Fibroblast of the aortic adventitia (primary cell): ENCODE data around the gene KRTAP10-3. TPM values are rescaled to one million over a fixed set of nuclear protein-coding genes. Genes with fewer than 3 reads are reported as not detected.
"Not testable (repeated sequence)": the region's sequence is repeated elsewhere in the genome, so short reads cannot be mapped to it uniquely, and the experiment has no call there.

Experiments used
- DNase-seq: peaks from one replicate; pipeline ENCODE4 v3.0.0-alpha.2; 2010; ENCODE audit warnings: low read depth
- H3K4me3 ChIP-seq: 2 replicates; pipeline ENCODE4 v1.5.1; 2011; ENCODE audit warnings: low read depth, mild to moderate bottlenecking, control low read depth, low read length, moderate library complexity
- total RNA-seq: library from RNA; depleted of rRNA; stranded (reverse); fragments of >200 nt; gene quantifications from 2 replicates; pipeline ENCODE4 v1.2.3, GENCODE V29; 2012; ENCODE audit warnings: low replicate concordance
- TF ChIP-seq, protein P1 (sequence below): IDR thresholded peaks from 2 replicates; pipeline ENCODE4 v1.5.1; 2011; ENCODE audit warnings: mild to moderate bottlenecking, low read length, control low read depth, inconsistent platforms; ENCODE audit not compliant: insufficient read depth

The KRTAP10-3 gene
- total RNA-seq, 1 donor, result not detected

DNA sequence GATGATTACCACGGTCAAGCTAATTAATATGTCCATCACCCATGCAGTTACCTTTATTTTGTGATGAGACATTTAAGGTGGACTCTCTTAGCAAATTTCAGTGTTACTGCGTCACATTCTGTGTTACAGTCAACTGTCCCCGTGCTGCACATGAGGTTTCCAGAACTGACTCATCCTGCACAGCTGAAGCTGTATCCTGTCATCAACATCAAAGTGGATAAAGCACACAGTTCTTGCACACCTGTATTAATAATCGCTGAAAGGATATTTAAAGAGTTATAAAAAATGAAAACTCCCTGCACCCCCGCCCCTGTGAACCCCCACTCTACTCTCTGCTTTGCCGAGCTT lies 25.2 kb upstream of the KRTAP10-3 start:
- DNase-seq, result no peak
- TF ChIP-seq, protein P1, sequence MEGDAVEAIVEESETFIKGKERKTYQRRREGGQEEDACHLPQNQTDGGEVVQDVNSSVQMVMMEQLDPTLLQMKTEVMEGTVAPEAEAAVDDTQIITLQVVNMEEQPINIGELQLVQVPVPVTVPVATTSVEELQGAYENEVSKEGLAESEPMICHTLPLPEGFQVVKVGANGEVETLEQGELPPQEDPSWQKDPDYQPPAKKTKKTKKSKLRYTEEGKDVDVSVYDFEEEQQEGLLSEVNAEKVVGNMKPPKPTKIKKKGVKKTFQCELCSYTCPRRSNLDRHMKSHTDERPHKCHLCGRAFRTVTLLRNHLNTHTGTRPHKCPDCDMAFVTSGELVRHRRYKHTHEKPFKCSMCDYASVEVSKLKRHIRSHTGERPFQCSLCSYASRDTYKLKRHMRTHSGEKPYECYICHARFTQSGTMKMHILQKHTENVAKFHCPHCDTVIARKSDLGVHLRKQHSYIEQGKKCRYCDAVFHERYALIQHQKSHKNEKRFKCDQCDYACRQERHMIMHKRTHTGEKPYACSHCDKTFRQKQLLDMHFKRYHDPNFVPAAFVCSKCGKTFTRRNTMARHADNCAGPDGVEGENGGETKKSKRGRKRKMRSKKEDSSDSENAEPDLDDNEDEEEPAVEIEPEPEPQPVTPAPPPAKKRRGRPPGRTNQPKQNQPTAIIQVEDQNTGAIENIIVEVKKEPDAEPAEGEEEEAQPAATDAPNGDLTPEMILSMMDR, result no peak
- no peak overlapping the region for H3K4me3 ChIP-seq

DNA sequence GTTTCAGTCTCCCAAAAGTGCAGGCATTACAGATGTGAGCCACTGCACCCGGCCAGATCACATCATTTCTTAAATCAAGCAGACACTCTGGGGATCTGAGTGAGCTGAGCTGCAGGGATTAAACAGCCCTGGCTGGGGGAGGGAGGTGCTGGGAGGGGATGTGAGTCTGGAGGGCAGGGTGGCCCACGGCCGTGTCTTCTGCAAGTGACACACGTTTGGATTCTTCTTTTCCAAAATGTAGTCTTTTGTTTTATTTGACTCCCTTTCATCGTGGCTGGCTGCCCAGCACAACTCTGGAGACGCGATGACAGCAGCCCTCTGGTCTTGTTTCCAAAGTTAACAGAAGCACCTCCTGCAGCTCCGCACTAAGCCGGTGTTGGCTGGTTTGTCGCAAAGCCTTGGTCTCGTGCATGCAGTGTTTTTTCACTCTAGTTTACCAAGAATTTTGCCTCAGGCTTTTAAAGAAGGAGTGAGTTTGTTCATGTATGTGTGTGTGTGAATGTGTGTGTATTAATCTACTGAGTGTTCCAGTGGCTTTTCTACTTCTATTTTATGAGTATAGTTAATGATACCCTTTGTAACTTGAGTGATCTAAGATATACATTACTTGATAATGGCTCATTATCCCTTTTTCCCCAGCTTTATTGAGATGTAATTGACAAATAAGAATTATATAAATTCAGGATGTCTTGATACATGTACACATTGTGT lies 24.6 kb upstream of the KRTAP10-3 start:
- DNase-seq, result peak; percentile 16
- TF ChIP-seq, protein P1, result no peak
- no peak overlapping the region for H3K4me3 ChIP-seq

DNA sequence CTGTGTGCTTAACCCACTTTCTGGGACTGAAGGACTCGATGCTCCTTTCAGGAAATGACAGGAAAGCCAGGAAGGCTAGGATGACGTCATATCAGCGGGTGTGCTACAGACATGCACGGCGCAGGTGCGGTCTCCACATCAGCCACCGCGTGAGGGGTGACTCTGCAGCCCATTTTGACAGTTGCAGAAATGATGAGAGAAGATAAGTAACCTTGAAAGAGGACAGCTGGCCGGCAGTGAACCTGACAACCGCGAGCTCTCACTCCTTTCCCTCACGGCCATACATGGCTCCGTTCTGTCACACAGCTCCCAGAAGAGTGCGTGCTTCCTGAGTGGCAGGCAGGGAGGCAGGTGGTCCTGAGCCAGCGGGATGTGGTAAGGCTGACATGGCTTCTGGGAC lies 23.5 kb upstream of the KRTAP10-3 start:
- no peak for DNase-seq
- no peak overlapping the region for H3K4me3 ChIP-seq
- TF ChIP-seq, protein P1, result no peak

DNA sequence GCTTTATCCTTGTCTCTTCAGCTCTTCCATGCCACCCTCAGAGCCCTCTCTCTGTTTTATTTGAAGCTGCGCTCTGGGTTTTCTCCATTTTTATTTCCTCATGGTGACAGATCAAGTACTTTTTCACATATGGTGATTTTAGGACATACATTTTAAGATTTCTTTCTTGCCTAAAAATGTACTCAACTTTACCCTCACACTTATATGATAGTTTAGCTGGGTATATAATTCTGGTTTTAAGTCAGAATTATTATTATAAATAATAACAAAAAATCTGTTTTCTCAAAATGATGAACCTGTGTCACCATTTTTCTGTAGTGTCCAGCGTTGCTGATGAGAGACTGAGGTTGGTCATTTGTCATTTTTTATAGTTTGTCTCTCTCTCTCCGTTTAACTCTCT lies 22.6 kb upstream of the KRTAP10-3 start:
- TF ChIP-seq, protein P1, result no peak
- no peak for DNase-seq
- no peak overlapping the region for H3K4me3 ChIP-seq

DNA sequence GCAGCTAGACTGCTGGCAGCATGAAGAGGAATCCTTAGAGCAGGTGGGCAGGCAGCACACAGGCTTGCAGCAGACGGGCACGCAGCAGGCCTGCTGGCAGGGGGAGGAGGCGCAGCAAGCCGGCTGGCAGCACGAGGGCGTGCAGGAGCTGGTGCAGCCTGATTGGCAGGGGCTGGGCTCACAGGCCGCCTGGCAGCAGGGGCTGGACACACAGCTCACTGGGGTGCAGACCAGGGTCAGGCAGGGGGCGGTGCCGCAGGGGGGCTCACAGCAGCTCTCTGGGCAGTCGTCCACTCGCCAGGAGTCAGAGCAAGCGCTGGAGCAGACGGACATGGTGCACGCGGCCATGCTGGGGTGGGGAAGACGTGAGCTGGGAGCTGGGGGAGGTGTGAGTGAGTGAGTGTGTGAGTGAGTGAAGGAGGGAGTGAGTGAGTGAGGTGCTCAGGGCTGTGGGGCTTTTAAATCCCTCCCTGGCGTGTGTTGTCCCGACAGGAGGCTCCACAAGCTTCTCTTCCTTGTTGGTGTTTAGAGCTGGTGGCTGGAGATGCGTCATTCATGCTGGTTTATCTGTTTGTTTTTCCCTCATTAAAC lies 21.7 kb upstream of the KRTAP10-3 start, which contains the start of gene KRTAP10-5:
KRTAP10-5 (minus strand) TSS at position 374 of the 591 bp plus-strand sequence; CDS start at position 348, 26 bp downstream.
- H3K4me3 ChIP-seq, DNase-seq: not testable (repeated sequence)

DNA sequence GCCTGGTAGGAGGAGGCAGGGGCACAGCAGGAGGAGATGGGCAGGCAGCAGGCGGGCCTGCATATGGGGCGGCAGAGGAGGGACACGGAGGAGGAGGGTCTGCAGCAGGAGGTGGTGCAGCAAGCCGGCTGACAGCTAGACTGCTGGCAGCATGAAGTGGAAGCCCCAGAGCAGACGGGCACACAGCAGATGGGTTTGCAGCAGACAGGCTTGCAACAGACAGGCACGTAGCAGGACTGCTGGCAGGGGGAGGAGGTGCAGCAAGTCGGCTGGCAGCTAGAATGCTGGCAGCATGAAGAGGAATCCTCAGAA lies 21.2 kb upstream of the KRTAP10-3 start:
- DNase-seq, result no peak
- TF ChIP-seq, protein P1, result no peak

DNA sequence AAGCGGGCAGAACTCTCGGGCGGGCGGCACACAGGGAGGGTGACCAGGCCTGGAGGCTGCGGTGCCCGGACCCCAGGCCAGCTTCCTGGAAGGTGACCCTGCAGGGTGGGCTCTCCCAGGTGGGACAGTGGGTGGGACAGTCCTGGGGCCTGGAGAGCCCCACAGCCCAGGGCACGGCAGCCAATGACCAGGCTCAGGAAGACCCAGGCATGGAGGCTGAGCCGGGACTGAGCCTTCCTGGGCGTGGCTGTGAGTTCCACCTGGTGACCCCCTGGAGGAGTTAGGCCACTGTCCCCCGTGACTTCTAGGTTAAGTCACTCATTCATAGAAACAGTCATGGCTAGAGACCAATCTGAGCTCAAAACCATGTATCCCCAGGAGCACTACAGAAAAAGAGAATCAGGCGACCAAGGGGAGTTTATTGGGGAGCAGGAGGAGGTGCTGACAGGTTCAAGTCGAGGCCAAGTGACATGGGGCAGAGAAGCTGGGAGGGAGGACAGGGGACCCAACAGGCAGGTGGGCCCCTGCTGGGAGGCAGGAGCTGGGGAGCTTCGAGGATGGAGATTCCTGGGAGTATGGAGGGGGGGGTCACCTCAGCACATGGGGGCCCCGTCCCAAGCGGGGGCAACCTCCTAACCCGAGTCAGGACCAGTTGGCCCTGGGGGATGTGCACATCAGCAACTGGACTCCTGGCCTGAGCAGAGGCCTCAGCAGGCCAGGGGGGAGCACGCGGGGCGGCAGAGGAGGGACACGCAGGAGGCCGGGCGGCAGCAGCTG lies 20.6 kb upstream of the KRTAP10-3 start:
- no peak overlapping the region for H3K4me3 ChIP-seq
- DNase-seq, result no peak
- TF ChIP-seq, protein P1, result no peak

More for the DNA sequence above, 21.2 kb upstream of the KRTAP10-3 start:
- H3K4me3 ChIP-seq, result no peak overlapping the region
